Epithelial cell of esophagus (primary cell): Measurements from ENCODE around the gene MAP3K12.

Experiments used
- DNase-seq: peaks from one replicate; pipeline ENCODE4 v3.0.0; 2010; ENCODE audit warnings: low read depth
- H3K4me3 ChIP-seq: 2 replicates; pipeline ENCODE4 v1.5.1; 2011; ENCODE audit warnings: mild to moderate bottlenecking, low read length, control low read depth
- TF ChIP-seq, protein P1 (sequence below): IDR thresholded peaks from 2 replicates; pipeline ENCODE4 v1.5.1; 2011; ENCODE audit warnings: low read depth, mild to moderate bottlenecking, low read length, control low read depth, inconsistent platforms; ENCODE audit not compliant: insufficient read depth; ENCODE audit errors: missing control alignments

MAP3K12 gene

DNA sequence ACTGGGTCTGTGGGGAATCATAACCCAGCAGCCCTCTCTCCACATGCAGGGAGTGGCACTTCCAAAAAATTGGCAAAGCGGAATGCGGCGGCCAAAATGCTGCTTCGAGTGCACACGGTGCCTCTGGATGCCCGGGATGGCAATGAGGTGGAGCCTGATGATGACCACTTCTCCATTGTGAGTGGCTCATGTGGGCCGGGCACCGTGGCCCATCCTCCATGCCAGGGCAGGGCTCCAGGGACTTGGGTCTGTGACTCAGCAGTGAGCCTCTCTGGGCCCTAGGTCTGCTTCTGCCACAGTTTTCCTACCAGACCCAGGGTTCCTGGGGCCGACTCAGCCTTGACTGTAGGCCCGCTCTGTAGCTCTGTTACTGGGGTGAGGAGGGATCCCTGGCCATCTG is 5.8 kb upstream of the MAP3K12 start:
- no peak overlapping the region for H3K4me3 ChIP-seq
- DNase-seq, result no peak
- TF ChIP-seq, protein P1, sequence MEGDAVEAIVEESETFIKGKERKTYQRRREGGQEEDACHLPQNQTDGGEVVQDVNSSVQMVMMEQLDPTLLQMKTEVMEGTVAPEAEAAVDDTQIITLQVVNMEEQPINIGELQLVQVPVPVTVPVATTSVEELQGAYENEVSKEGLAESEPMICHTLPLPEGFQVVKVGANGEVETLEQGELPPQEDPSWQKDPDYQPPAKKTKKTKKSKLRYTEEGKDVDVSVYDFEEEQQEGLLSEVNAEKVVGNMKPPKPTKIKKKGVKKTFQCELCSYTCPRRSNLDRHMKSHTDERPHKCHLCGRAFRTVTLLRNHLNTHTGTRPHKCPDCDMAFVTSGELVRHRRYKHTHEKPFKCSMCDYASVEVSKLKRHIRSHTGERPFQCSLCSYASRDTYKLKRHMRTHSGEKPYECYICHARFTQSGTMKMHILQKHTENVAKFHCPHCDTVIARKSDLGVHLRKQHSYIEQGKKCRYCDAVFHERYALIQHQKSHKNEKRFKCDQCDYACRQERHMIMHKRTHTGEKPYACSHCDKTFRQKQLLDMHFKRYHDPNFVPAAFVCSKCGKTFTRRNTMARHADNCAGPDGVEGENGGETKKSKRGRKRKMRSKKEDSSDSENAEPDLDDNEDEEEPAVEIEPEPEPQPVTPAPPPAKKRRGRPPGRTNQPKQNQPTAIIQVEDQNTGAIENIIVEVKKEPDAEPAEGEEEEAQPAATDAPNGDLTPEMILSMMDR, result no peak

DNA sequence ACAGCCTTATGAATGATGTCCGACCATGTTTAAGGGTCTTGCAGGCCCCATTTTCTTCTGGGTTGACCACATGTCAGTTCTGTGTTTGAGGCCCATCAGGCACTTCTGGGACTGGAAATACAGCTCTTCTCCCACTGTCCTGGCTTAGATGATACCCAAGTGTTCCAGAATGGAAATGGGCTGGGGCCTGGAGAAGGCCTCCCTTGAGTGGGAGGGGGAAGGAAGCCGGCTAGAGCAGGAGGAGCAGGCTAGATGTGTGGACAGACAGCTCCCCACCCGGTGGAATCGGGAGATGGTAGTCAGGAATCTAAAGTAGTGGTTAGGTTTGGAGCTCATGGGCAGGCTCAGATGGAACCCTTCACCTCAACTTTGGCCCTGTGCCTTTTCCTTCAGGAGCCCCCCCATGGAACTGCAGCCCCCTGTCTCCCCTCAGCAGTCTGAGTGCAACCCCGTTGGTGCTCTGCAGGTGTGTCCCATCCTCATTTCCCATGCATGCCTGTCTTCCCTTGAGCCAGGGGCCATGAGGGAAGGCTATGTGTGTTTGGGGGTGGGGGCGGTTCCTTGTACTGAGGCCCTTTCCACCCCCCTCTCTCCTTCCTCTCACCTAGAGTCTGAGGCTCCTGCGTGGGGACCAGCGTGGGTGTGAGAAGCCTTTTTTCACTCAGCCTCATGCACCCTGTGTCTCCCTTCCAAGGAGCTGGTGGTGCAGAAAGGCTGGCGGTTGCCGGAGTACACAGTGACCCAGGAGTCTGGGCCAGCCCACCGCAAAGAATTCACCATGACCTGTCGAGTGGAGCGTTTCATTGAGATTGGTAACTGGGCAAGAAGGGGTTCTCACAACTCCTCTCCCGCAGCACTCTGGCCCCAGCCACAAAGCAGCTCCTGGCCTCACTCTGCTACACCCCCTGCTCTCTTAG is 5.0 kb upstream of the MAP3K12 start:
- no peak for DNase-seq
- H3K4me3 ChIP-seq, result no peak overlapping the region
- TF ChIP-seq, protein P1, result no peak

DNA sequence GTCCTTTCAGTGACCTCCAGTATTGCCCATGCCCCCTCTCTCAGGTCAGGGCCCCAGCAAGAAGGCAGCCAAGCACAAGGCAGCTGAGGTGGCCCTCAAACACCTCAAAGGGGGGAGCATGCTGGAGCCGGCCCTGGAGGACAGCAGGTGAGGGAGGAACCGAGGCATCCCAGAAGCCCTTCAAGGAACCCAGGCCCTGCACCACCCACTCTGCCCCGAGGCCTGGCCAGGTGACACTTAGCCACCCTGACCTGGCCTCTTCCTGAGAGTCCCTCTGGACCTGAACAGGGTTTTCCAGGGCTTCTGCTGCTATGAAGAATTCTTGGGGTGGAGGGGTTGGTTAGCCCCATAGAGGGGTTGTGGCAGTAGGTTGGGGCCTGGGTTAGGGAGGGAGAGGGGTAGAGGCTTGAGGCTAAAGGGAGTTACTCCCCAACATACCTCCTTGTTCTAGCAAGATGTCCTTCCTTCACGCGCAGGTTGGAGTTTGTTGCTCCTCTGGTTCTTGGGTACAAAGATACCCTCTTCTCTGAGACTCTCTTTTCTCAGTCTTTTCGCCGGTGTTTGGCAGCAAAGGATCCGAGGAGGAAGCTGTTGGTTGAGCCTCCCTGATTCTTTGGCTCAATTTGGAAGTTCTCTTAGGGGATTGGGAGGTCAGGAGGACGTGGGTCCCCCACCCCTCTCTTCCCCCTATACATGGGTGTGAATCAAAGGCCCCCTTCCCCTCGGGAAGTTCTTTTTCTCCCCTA is 3.9 kb upstream of the MAP3K12 start:
- TF ChIP-seq, protein P1, result no peak
- DNase-seq, result no peak
- no peak overlapping the region for H3K4me3 ChIP-seq

DNA sequence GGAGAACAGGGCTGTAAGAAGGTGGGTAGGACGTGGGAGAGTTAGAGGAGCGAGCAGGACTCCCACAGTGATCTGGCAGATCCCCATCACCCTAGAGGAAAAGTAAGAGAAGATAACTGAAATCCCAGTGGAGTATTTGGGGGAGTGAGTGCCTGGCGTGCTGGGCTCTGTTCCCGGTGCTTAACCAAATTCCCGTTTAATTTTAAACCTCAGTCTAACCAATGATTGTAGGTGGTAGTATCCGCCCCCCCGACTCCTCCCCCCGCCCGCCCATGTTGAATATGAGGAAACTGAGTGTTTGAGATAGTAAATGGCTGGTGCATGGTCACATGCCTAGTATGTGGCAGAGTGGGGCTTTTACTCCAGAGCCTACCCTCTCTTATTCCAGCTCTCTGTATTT is 3.1 kb upstream of the MAP3K12 start:
- DNase-seq, result no peak
- TF ChIP-seq, protein P1, result no peak
- H3K4me3 ChIP-seq, result peak overlapping the region; percentile 73

DNA sequence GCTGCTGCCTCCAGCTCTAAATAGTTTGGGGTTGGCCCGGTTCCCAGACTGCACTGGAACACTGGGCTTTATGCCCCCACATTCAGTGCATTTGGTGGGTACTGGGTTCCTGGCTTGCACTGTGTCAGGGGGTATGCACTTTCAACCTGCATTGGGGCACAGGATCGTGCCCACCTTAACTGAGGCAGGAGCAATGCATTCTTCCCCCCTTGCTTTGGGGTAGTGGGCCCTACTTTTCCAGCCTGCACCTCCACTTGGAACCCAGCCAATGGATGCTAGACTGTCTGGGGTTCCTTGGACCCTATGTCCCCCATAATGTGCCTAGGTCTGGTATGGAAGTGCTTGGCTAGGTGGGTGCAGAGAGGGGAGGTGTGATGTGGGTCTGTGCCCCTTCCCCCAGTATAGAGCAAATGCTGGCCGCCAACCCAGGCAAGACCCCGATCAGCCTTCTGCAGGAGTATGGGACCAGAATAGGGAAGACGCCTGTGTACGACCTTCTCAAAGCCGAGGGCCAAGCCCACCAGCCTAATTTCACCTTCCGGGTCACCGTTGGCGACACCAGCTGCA is 2.4 kb upstream of the MAP3K12 start:
- TF ChIP-seq, protein P1, result no peak
- DNase-seq, result no peak
- H3K4me3 ChIP-seq, result peak overlapping the region; percentile 73

DNA sequence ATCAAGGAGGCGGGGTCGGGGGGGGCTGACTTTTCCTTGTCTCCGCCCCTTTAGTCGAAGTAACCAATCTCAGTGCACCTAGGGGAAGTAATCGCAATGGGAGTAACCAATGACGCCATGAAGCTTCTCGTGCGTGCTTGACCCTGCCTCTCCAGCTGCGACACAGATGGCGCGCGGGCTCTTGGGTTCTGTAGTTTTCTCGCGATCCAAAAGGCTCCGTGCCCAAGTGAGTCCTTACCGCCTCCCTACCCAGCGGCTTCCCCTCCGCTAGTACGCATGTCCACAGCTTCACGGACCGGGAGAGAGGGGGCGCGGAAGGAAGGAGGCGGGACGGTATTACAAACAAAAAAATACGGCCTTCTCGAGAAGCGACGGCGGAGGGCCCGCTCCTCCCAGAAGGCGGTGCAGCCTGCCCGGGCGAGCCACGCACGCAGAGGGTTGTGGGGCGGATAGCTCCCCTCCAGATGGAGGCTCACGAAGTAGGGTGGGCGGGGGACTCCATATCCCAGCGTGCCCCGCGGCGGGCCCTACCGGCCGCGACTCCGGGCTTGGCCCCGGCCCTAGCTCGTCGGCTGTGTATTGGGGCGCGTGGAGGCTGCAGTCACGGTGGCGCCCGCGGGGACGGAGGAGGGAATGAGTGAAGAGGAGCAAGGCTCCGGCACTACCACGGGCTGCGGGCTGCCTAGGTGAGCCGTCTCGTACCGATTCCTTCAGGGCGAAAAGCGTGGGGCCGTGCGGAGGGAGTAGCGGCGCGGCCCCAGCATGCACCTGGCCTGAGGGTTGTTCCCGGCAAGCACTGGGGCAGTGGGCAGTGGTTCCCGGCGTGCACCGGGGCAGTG is 1.7 kb upstream of the MAP3K12 start, which contains the start of gene TARBP2:
Gene TARBP2, plus strand, starts transcription at position 508 of the 839 bp plus-strand sequence. Its CDS starts 126 bp downstream, at position 634.
- H3K4me3 ChIP-seq, result peak within 1 kb of the TSS; percentile 73
- TF ChIP-seq, protein P1, result no peak
- DNase-seq, result peak; percentile 99
